ENCODE measurements around the gene FCHO2.

Gene FCHO2

DNA sequence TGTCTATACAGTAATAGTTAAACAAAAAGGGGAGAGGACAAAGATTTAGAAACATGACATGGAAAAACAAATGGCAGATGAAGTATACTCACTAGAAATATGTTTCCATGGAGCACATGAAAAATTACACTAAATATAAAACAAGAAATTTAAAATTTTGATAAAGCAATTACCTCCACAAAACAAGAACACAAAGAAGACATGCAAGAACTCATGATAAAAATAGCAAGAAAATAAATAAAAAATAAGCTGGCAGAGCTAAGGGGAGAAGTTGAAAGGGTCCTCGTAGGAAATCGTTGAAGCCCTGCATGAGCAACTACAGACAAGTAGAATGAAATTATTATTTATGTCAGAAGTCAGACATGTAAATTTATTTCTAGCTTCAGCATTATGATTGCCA, 141.9 kb downstream of the FCHO2 start:
- Histone ChIP-seq H3K4me2 (ENCODE audit: low read length) (no peak overlapping the region), H4K20me1 (ENCODE audit: control insufficient read depth, insufficient read depth, low read depth, low read length) (no peaks in the 10 kb centered on the region), H3K4me3 (ENCODE audit: low read length) (no peak overlapping the region), H3K27me3 (ENCODE audit: control insufficient read depth, low read length) (no peaks in the 10 kb centered on the region), H3F3A (ENCODE audit: control insufficient read depth, insufficient read depth) (no peaks in the 10 kb centered on the region), H3K9me2 (replicated peaks; ENCODE audit: control insufficient read depth, low read length) (no peaks in the 10 kb centered on the region), H3K4me1 (ENCODE audit: control insufficient read depth, low read length) (peaks cover 15% of the 10 kb centered on the region), H3K79me2 (ENCODE audit: control insufficient read depth, low read length) (no peaks in the 10 kb centered on the region), H3K27ac (ENCODE audit: low read depth, low read length) (no peak overlapping the region), H3K9me3 (ENCODE audit: control insufficient read depth, insufficient read depth, low read length) (no peaks in the 10 kb centered on the region), H3K36me3 (ENCODE audit: control insufficient read depth, low read length) (no peaks in the 10 kb centered on the region)
- TF ChIP-seq, protein P1, sequence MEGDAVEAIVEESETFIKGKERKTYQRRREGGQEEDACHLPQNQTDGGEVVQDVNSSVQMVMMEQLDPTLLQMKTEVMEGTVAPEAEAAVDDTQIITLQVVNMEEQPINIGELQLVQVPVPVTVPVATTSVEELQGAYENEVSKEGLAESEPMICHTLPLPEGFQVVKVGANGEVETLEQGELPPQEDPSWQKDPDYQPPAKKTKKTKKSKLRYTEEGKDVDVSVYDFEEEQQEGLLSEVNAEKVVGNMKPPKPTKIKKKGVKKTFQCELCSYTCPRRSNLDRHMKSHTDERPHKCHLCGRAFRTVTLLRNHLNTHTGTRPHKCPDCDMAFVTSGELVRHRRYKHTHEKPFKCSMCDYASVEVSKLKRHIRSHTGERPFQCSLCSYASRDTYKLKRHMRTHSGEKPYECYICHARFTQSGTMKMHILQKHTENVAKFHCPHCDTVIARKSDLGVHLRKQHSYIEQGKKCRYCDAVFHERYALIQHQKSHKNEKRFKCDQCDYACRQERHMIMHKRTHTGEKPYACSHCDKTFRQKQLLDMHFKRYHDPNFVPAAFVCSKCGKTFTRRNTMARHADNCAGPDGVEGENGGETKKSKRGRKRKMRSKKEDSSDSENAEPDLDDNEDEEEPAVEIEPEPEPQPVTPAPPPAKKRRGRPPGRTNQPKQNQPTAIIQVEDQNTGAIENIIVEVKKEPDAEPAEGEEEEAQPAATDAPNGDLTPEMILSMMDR (IDR thresholded peaks at IDR 0.05; ENCODE audit: low read depth, low read length, poor library complexity, severe bottlenecking): no peak
- no peak for TF ChIP-seq EZH2phosphoT487 (IDR thresholded peaks at IDR 0.05; ENCODE audit: borderline replicate concordance, low read length)

DNA sequence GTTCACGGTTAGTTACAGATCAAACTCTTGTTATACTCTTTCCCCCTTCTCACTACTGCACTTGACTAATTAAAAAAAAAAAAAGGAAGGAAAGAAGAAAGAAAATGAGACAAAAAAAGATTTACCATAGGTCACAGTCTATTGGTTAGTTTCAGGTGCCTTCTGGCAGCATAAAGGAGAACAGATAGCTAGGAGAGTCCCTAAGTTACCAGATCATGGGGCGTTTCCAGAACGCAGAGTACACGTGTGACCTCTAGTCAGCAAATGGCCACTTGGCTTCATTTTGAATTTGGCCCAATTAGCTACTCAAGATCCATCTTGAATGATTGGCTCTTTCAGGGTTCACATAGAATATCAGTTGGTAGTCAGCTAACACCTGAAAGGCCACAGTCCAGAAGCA, 144.3 kb downstream of the FCHO2 start:
- no peaks in the 10 kb centered on the region for H4K20me1 ChIP-seq (ENCODE audit: control insufficient read depth, insufficient read depth, low read depth, low read length)
- H3K9me3 ChIP-seq (ENCODE audit: control insufficient read depth, insufficient read depth, low read length): no peaks in the 10 kb centered on the region
- no peak overlapping the region for H3K4me2 ChIP-seq (ENCODE audit: low read length)
- H3K4me1 ChIP-seq (ENCODE audit: control insufficient read depth, low read length): peaks cover 15% of the 10 kb centered on the region
- no peaks in the 10 kb centered on the region for H3K27me3 ChIP-seq (ENCODE audit: control insufficient read depth, low read length)
- no peaks in the 10 kb centered on the region for H3K9me2 ChIP-seq (replicated peaks; ENCODE audit: control insufficient read depth, low read length)
- H3F3A ChIP-seq (ENCODE audit: control insufficient read depth, insufficient read depth): no peaks in the 10 kb centered on the region
- no peak overlapping the region for H3K27ac ChIP-seq (ENCODE audit: low read depth, low read length)
- H3K36me3 ChIP-seq (ENCODE audit: control insufficient read depth, low read length): no peaks in the 10 kb centered on the region
- H3K4me3 ChIP-seq (ENCODE audit: low read length): no peak overlapping the region
- no peaks in the 10 kb centered on the region for H3K79me2 ChIP-seq (ENCODE audit: control insufficient read depth, low read length)
- TF ChIP-seq, protein P1 (IDR thresholded peaks at IDR 0.05; ENCODE audit: low read depth, low read length, poor library complexity, severe bottlenecking): no peak
- no peak for TF ChIP-seq EZH2phosphoT487 (IDR thresholded peaks at IDR 0.05; ENCODE audit: borderline replicate concordance, low read length)

DNA sequence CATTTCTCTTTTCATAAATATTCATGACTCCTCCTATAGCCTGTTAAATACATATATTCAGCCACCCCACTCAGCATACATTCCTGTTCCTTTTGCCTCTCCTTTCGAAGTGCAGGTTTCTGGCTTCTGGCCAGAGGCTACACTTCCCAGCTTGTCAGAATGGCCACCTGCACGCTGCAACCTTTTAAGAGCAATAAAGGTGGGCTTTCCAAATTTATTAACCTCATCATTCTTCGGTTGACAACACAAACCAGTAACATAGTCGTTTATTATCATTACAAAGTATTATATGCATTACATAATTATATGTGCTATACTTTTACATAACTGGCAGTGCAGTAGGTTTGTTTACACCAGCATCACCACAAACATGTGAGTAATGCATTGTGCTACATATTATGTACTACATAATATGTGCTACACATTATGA, 148.0 kb downstream of the FCHO2 start:
- H3K27me3 ChIP-seq (ENCODE audit: control insufficient read depth, low read length): no peaks in the 10 kb centered on the region
- H3K27ac ChIP-seq (ENCODE audit: low read depth, low read length): no peak overlapping the region
- H3K4me3 ChIP-seq (ENCODE audit: low read length): no peak overlapping the region
- peaks cover 13% of the 10 kb centered on the region for H3K4me1 ChIP-seq (ENCODE audit: control insufficient read depth, low read length)
- no peaks in the 10 kb centered on the region for H3F3A ChIP-seq (ENCODE audit: control insufficient read depth, insufficient read depth)
- no peaks in the 10 kb centered on the region for H4K20me1 ChIP-seq (ENCODE audit: control insufficient read depth, insufficient read depth, low read depth, low read length)
- TF ChIP-seq, protein P1 (IDR thresholded peaks at IDR 0.05; ENCODE audit: low read depth, low read length, poor library complexity, severe bottlenecking): no peak
- TF ChIP-seq EZH2phosphoT487 (IDR thresholded peaks at IDR 0.05; ENCODE audit: borderline replicate concordance, low read length): no peak
- no peaks in the 10 kb centered on the region for H3K79me2 ChIP-seq (ENCODE audit: control insufficient read depth, low read length)
- H3K36me3 ChIP-seq (ENCODE audit: control insufficient read depth, low read length): no peaks in the 10 kb centered on the region
- H3K9me2 ChIP-seq (replicated peaks; ENCODE audit: control insufficient read depth, low read length): no peaks in the 10 kb centered on the region
- H3K9me3 ChIP-seq (ENCODE audit: control insufficient read depth, insufficient read depth, low read length): no peaks in the 10 kb centered on the region
- no peak overlapping the region for H3K4me2 ChIP-seq (ENCODE audit: low read length)

DNA sequence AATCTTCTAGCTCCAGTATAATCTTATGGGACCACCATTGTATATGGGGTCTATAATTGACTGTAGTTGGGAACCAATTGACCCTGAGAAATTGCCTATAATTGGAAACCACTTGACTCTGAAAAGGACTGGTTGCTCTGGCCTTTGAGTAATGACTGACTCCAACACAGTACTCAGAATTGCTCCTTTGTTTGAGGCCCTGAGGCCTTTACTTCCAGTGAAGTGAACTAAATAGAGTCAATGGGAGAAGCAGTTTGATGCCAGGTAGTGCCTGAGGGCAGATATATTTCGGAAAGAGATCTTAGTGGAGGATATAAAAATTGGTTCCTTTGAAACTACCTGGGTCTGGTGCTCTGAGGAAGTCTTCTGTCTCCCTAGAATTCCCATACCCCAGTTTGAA, 148.5 kb downstream of the FCHO2 start:
- H3K9me2 ChIP-seq (replicated peaks; ENCODE audit: control insufficient read depth, low read length): no peaks in the 10 kb centered on the region
- no peaks in the 10 kb centered on the region for H3K9me3 ChIP-seq (ENCODE audit: control insufficient read depth, insufficient read depth, low read length)
- no peaks in the 10 kb centered on the region for H4K20me1 ChIP-seq (ENCODE audit: control insufficient read depth, insufficient read depth, low read depth, low read length)
- no peaks in the 10 kb centered on the region for H3K27me3 ChIP-seq (ENCODE audit: control insufficient read depth, low read length)
- no peak overlapping the region for H3K4me3 ChIP-seq (ENCODE audit: low read length)
- H3K36me3 ChIP-seq (ENCODE audit: control insufficient read depth, low read length): no peaks in the 10 kb centered on the region
- no peaks in the 10 kb centered on the region for H3K79me2 ChIP-seq (ENCODE audit: control insufficient read depth, low read length)
- H3K27ac ChIP-seq (ENCODE audit: low read depth, low read length): no peak overlapping the region
- TF ChIP-seq, protein P1 (IDR thresholded peaks at IDR 0.05; ENCODE audit: low read depth, low read length, poor library complexity, severe bottlenecking): no peak
- TF ChIP-seq EZH2phosphoT487 (IDR thresholded peaks at IDR 0.05; ENCODE audit: borderline replicate concordance, low read length): no peak
- peaks cover 8% of the 10 kb centered on the region for H3K4me1 ChIP-seq (ENCODE audit: control insufficient read depth, low read length)
- H3K4me2 ChIP-seq (ENCODE audit: low read length): no peak overlapping the region
- no peaks in the 10 kb centered on the region for H3F3A ChIP-seq (ENCODE audit: control insufficient read depth, insufficient read depth)

Measured in DOHH2 (cell line).